ENCODE measurements around the gene RXRB. TPM values are rescaled to one million over a fixed set of nuclear protein-coding genes. Genes with fewer than 3 reads are reported as not detected.

RXRB gene
- total and polyA plus RNA-seq, 2 of the 13 experiments (the other 11 are each of a cell fraction or from before 2014, with no cell fraction given), result 26.7 to 55.7 TPM

DNA sequence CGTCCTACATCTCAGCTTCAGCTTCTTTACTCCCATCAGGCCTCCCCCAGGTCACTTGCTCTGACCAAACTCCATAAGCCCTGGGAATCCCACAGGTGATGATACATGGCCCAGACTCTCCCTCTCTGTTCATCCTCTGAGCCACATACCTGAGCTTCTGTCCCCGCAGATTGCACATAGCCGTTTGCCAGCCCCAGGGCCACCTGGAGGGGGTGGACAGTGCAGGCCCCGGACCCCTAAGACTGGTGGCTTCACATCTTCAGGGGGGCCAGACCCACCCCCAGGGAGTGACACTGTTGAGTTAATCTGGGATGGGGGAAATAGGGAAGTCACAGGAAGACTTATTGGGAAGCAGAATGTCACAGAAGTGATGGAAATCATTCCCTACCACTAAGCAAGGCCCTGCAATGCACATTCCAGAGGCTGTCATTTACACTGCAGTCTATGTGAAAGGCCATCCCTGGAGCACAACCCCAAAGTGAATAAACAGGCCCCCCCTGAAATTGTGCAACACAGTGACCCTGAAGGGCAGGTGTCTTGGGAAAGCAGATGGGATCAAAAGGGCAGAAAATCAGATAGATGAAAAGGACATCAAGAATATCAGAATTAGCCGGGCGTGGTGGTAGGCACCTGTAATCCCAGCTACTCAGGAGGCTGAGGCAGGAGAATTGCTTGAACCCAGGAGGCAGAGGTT is 2.2 kb downstream of the RXRB start (continued):
- TF ChIP-seq, protein P1, sequence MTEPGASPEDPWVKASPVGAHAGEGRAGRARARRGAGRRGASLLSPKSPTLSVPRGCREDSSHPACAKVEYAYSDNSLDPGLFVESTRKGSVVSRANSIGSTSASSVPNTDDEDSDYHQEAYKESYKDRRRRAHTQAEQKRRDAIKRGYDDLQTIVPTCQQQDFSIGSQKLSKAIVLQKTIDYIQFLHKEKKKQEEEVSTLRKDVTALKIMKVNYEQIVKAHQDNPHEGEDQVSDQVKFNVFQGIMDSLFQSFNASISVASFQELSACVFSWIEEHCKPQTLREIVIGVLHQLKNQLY (CRISPR knock-in tag; IDR thresholded peaks at IDR 0.05), result peak; percentile 62; the same call in 1 of the 2 replicates
- TF ChIP-seq ZNF510 (CRISPR knock-in tag; IDR thresholded peaks at IDR 0.05; ENCODE audit: low read depth) (no peak), ZNF230 (CRISPR knock-in tag; IDR thresholded peaks at IDR 0.05) (peak; percentile 76; the same call in 1 of the 2 replicates), ETV5 (CRISPR knock-in tag; IDR thresholded peaks at IDR 0.05; ENCODE audit: borderline replicate concordance) (peak; percentile 52; the same call in 1 of the 2 replicates), ZSCAN21 (CRISPR knock-in tag; IDR thresholded peaks at IDR 0.05; ENCODE audit: borderline replicate concordance) (no peak), NR2F6 (IDR thresholded peaks at IDR 0.05) (peak; percentile 99), NR2F6 (CRISPR knock-in tag; IDR thresholded peaks at IDR 0.05) (peak; percentile 100), ZNF589 (CRISPR knock-in tag; conservative IDR thresholded peaks at IDR 0.05) (no peak), SKI (IDR thresholded peaks at IDR 0.05; ENCODE audit: partially characterized antibody) (peak; percentile 94), TARDBP (CRISPR knock-in tag; IDR thresholded peaks at IDR 0.05) (peak; percentile 93; the same call in 1 of the 2 replicates), ATF2 (CRISPR knock-in tag; IDR thresholded peaks at IDR 0.05) (peak; percentile 81; the same call in 1 of the 2 replicates), EEA1 (CRISPR knock-in tag; IDR thresholded peaks at IDR 0.05; ENCODE audit: borderline replicate concordance) (no peak), PAX8 (CRISPR knock-in tag; IDR thresholded peaks at IDR 0.05; ENCODE audit: borderline replicate concordance) (no peak), ZNF430 (CRISPR knock-in tag; IDR thresholded peaks at IDR 0.05) (peak; percentile 69; the same call in 1 of the 2 replicates), ZNF282 (IDR thresholded peaks at IDR 0.05; ENCODE audit: partially characterized antibody) (no peak), ZBTB7A (CRISPR knock-in tag; IDR thresholded peaks at IDR 0.05) (no peak), ZBTB21 (CRISPR knock-in tag; IDR thresholded peaks at IDR 0.05) (no peak), MED1 (CRISPR knock-in tag; IDR thresholded peaks at IDR 0.05) (peak; percentile 93), NONO (IDR thresholded peaks at IDR 0.05) (no peak), NONO (CRISPR knock-in tag; conservative IDR thresholded peaks at IDR 0.05) (peak; percentile 73; the same call in 1 of the 2 replicates), ZMAT3 (CRISPR knock-in tag; conservative IDR thresholded peaks at IDR 0.05) (no peak), ZNF567 (CRISPR knock-in tag; IDR thresholded peaks at IDR 0.05; ENCODE audit: borderline replicate concordance) (no peak)
- TF ChIP-seq, protein P2, sequence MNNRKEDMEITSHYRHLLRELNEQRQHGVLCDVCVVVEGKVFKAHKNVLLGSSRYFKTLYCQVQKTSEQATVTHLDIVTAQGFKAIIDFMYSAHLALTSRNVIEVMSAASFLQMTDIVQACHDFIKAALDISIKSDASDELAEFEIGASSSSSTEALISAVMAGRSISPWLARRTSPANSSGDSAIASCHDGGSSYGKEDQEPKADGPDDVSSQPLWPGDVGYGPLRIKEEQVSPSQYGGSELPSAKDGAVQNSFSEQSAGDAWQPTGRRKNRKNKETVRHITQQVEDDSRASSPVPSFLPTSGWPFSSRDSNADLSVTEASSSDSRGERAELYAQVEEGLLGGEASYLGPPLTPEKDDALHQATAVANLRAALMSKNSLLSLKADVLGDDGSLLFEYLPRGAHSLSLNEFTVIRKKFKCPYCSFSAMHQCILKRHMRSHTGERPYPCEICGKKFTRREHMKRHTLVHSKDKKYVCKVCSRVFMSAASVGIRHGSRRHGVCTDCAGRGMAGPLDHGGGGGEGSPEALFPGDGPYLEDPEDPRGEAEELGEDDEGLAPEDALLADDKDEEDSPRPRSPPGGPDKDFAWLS (CRISPR knock-in tag; IDR thresholded peaks at IDR 0.05; ENCODE audit: borderline replicate concordance), result 0 out of 2 replicates have a peak, but pooled peaks have one; percentile 30
